ENCODE measurements around the gene FAM13B.

- TF ChIP-seq, protein P1, sequence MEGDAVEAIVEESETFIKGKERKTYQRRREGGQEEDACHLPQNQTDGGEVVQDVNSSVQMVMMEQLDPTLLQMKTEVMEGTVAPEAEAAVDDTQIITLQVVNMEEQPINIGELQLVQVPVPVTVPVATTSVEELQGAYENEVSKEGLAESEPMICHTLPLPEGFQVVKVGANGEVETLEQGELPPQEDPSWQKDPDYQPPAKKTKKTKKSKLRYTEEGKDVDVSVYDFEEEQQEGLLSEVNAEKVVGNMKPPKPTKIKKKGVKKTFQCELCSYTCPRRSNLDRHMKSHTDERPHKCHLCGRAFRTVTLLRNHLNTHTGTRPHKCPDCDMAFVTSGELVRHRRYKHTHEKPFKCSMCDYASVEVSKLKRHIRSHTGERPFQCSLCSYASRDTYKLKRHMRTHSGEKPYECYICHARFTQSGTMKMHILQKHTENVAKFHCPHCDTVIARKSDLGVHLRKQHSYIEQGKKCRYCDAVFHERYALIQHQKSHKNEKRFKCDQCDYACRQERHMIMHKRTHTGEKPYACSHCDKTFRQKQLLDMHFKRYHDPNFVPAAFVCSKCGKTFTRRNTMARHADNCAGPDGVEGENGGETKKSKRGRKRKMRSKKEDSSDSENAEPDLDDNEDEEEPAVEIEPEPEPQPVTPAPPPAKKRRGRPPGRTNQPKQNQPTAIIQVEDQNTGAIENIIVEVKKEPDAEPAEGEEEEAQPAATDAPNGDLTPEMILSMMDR (IDR thresholded peaks at IDR 0.05): no peak
- TF ChIP-seq POLR2A (IDR thresholded peaks at IDR 0.05; ENCODE audit: low read length) (no peak), FOSL2 (IDR thresholded peaks at IDR 0.05) (no peak), FOSL2 (CRISPR knock-in tag; IDR thresholded peaks at IDR 0.05) (no peak), FOSB (CRISPR knock-in tag; IDR thresholded peaks at IDR 0.05) (no peak), CEBPB (IDR thresholded peaks at IDR 0.05) (no peak), KDM5A (IDR thresholded peaks at IDR 0.05) (no peak), RFX5 (IDR thresholded peaks at IDR 0.05) (no peak)
- TF ChIP-seq, protein P2, sequence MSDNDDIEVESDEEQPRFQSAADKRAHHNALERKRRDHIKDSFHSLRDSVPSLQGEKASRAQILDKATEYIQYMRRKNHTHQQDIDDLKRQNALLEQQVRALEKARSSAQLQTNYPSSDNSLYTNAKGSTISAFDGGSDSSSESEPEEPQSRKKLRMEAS (IDR thresholded peaks at IDR 0.05): no peak
Observed at GRCh38 chr5:138082033-138082432, 49.2 kb upstream of the FAM13B start.

All from A549 (cell line).